A673 (cell line): ENCODE results near the gene DHRS3.

Source experiments
- CTCF ChIP-seq: fragments of 300-800, 200-600 bp; sonication (generic); conservative IDR thresholded peaks from 2 replicates; pipeline ENCODE4 v1.5.1; 2017; ENCODE audit warnings: low read depth, mild to moderate bottlenecking, antibody characterized with exemption, low read length, moderate library complexity, mixed read lengths
- EZH2 ChIP-seq: fragments of 200-600 bp; sonication (generic); IDR thresholded peaks from 2 replicates; pipeline ENCODE4 v1.6.1; 2017; ENCODE audit warnings: borderline replicate concordance, low read depth, mild to moderate bottlenecking, mixed read lengths, antibody characterized with exemption, low read length; ENCODE audit not compliant: poor library complexity, severe bottlenecking

GRCh38 chr1:12542138-12542465, 75.9 kb downstream of the DHRS3 start:
- TF ChIP-seq EZH2 (no peak), CTCF (no peak)
